Raji (cell line): ENCODE results near the gene SOX4.

Experiments
- POLR2A ChIP-seq: IDR thresholded peaks from 2 replicates; pipeline ENCODE4 v1.6.1; 2011; ENCODE audit warnings: low read depth, low read length, control low read depth; ENCODE audit not compliant: insufficient read depth

The SOX4 gene

GRCh38 chr6:21593412-21593926, at the start of gene SOX4:
Gene SOX4, plus strand, starts transcription at chr6:21593751. Its CDS starts 784 bp downstream, at chr6:21594535.
- TF ChIP-seq POLR2A, result peak; percentile 99

- TF ChIP-seq POLR2A, result no peak
Observed at GRCh38 chr6:21554286-21554685, 39.3 kb upstream of the SOX4 start.

DNA sequence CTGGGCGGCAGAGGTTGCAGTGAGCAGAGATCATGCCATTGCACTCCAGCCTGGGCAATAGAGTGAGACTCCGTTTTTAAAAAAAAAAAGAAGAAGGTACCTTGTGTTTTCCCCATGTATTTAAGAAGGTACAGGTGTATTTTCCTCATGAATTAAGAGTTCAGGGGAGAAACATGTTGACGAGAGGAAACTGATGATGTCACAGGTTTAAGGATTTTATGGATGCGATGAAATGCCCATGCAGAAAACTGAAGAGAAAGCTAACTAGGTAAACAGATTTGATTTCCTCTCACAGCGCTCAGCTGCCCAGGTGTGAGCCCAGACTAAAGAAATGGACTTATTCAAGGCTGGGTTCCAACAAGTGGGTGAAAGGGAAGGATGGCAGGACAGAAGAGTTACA, 38.4 kb upstream of the SOX4 start:
- TF ChIP-seq POLR2A, result no peak

DNA sequence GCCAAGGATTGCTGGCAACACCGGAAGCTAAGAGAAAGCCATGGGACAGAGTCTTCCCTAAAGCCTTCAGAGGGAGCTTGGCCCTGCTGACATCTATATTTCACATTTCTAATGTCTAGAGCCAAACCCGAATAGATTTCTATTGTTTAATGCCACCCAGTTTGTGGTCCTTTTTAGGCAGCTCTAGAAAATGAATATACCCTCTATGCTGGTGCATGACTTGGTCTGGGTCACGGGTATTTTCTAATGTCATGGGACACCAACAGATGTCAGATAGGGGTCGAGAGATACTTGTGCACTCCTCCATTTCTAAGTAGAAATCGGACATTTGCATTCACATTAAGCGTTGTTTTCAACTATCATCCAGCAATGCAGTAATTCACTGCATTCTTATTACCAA, 37.0 kb upstream of the SOX4 start:
- TF ChIP-seq POLR2A, result no peak

- no peak for TF ChIP-seq POLR2A
Observed at GRCh38 chr6:21556968-21557721, 36.4 kb upstream of the SOX4 start.

DNA sequence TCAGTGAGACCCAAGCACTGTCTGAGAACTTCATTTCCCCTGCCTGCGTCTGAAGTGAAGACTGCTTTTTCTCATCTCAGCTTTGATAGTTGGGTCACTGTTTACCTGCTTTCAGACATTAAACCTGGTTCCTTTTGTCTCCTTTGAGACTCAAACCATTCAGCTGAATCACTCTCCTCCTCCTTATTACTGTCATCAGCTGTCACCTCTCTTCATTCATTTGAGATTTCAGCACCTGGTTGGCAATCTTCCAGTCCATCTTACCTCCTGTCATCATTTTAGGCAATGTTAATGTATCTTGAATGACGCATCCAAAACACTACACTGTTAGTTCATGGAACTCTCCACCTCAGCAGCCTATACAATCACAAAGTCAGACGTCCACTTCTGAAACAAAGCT, 34.3 kb upstream of the SOX4 start:
- TF ChIP-seq POLR2A, result no peak

GRCh38 chr6:21560249-21560648, 33.3 kb upstream of the SOX4 start:
- TF ChIP-seq POLR2A, result no peak

DNA sequence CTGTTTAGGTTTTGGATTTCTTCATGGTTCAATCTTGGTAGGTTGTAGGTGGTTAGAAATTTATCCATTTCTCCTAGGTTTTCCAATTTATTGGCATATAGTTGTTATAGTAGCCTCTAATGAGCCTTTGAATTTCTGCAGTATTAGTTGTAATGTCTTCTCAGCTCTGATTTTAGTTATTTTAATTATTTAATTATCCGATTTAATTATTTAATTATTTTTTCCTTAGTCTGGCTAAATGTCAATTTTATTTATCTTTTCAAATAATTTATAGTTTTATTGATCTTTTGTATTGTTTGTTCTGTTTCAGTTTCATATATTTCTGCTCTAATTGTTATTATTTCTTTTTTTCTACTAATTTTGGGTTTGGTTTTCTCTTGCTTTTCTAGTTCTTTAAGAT, 28.1 kb upstream of the SOX4 start:
- TF ChIP-seq POLR2A, result no peak

DNA sequence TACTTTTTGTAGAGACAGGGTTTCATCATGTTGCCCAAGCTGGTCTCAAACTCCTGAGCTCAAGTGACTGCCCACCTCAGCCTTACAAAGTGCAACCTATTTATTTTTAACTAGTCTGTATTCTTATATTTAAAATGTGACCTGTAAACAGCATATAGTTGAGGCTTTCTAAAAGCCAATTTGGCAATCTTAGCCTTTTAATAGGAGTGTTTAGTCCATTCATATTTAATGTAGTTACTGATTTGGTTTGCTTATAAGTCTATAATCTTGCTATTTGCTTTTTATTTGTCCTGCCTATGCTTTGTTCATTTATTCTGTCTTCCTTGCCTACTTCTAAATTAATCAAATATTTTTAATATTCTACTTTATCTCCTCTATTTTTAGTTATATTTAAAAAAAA, 15.0 kb upstream of the SOX4 start:
- no peak for TF ChIP-seq POLR2A

DNA sequence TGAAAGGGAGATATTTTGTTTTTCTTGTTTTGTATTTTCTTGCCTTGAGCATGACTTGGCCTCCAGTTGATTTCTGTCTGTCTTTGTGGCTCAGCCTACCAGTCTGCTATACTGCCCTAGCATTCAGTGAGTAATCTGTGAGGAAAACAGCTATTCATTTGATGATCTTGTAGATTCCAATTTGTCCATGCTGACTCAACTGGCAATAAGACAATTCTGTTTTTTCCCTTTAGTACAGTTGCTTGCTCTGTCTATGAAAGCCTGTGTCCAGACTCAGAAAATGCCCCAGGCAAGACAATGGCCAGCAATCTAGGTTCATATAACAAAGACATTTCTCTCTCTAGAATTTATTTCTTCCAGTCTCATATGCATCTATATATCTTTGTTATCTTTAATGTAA, 10.9 kb upstream of the SOX4 start:
- TF ChIP-seq POLR2A, result no peak

GRCh38 chr6:21586300-21586699, 7.3 kb upstream of the SOX4 start:
- no peak for TF ChIP-seq POLR2A

DNA sequence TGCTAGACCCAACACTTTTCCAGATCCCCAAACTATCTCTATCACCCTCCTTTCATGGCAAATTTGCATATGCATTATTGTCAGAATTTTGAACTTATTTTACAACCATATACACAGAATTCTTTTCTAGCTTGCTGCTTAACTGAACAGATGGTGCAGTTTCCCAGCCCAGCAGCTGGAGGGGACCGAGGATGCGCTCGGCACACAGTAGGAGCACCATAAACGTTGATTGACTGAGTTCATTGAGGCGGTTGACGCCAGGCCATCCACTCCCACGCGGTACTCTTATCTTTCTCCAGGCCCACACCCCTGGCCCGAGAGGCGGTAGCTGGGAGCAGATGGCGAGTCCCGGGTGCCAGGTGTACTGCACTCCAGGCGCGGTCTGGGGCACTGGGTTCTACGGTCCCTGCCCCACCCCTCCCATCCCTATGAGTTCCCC, 6.8 kb upstream of the SOX4 start:
- TF ChIP-seq POLR2A, result no peak

GRCh38 chr6:21587179-21587960, 6.2 kb upstream of the SOX4 start:
- TF ChIP-seq POLR2A, result no peak

DNA sequence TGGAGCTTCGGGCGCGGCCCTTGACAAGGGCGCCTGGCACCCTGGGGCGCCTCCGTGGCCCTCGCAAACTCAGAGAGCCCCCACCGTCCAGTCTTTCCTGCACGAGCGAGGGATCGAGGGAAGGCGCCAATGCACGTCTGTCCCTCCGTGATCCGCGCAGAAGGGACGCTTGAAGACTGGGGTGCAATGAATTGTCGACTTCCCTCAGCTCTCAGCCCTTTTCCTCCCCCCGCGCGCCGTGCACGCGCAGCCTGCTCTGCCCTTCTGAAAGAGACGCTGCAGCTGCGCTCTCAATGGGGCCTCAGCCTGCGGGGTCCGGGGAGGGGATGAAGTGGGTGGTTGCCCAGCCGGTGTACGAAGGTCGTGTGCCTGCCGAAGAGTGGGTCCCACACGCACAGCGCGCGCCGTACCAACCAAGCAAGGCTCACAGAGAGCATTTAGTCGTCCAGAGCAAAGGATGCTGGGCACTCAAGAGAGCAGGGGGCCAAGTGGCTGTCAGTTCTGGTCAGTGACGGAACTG, 5.5 kb upstream of the SOX4 start:
- TF ChIP-seq POLR2A, result no peak

DNA sequence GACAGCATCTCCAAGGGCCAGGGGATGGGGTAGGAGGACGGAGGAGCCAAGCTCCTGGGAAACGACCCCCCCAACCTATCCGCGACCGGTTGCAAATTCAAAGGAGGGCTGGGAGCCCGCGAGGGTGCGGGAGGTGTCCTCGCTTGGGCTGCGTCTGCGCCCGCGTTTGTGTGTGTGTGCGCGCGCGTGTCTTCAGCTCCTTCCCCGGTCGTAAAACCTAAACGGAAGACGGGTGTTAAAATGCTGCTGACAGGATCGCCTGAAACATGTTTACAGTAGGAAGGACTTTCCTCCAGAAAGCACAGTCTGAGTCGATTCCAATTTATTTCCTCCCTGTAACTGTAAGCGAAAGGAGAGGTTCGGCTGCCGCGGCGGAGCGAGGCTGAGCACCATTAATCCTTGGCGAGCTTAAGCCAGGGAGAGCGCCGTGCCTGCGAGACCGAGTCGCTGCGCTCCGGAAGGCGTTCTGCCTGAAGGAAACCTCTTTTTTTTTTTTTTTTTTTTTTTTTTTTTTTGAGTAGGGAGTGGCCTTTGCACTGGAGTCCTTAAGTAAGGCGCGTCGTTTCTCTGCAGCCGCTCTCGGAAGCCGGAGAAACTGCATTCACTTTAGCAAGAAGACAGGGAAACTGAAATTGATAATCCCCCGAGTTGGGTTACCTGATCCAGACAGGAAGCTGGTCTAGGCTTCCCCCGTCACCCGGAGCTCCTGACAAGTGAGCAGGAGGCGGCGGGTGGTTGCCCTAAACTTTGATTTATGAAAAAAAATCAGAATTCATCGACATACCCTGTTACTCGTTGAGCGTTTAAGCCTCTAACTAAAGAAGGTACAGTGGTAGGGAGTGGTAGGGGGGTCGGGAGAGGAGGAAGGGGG, 4.8 kb upstream of the SOX4 start:
- no peak for TF ChIP-seq POLR2A
